ENCODE measurements around the gene TIMM13. TPM values are rescaled to one million over a fixed set of nuclear protein-coding genes. Genes with fewer than 3 reads are reported as not detected.

TIMM13 gene
- total RNA-seq, 2 experiments from 2014 or later, result 113 to 121 TPM

DNA sequence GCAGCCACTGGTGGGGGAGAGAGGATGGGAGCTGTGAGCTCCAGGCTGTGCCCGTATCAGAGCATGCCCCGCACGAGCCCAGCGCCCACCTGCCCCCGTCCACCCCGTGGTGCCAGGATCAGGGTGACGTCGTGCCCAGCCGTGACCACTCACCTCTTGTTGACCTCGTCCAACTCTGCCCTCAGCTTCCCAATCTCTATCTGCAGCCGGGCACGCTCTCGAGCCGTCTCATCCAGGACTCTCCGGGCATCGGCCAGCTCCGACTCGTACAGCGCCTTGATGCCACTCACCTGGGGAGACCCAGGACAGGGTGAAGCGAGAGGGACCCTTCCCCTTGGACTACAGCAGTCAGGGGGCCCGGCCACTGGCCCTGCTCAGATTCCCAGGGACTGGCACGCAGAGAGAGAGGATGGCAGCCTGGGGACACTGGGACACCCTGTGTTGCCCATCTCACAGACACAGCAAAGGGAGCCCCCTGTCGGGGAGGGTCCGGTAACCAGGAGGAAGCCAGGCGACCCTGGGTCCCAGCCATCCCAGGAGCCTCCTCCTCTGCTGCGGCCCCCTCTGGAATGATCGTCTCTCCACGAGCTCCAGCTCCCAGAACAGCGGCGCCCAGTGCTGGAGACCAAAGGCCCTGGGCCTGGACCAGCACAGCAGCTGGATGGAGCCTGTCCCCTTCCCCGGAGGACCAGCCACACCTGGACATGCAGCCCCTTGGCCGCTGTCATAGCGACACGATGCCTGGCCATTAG is 17.0 kb upstream of the TIMM13 start:
- H3K9me3 Mint-ChIP-seq, result no peaks in the 10 kb centered on the region
- intact Hi-C loops (cut with micrococcal nuclease), result no loop called here
- no peak for ATAC-seq

DNA sequence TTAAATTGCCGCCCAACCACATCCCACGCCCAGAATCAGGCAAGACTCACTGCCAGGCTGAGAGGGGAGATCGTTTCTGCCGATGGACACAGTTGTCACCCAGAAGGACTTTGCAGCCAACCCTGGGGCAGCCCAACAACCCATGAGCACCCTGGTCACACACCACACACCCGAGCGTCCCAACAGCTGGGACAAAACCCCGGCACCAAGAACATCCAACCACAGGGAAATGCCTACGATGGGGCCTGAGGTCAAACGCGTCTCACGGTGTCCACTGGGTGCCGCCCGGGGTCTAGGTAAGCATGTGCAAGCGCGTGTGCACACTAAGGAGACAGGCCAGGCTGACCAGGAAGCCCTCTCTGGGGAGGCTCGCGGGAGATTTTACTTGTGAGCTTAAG is 16.4 kb upstream of the TIMM13 start:
- POLR2A ChIA-PET, result interaction anchor here (1.2 to 1.7 kb wide), 4 partner anchors 10 to 16 kb away, joined by 3 to 6 read pairs (median 4); partner anchors contain the start of gene TIMM13
- TF ChIP-seq CTCF (IDR thresholded peaks at IDR 0.05), result no peak
- H3K27ac Mint-ChIP-seq, result no peak overlapping the region
- peaks cover 23% of the 10 kb centered on the region for H3K36me3 Mint-ChIP-seq (ENCODE audit: low read depth)
- no peaks in the 10 kb centered on the region for H3K9me3 Mint-ChIP-seq
- CTCF ChIA-PET, result no interaction called here
- H3K4me3 Mint-ChIP-seq, result no peak overlapping the region
- DNase-seq (no peak), ATAC-seq (no peak)
- peaks cover 19% of the 10 kb centered on the region for H3K4me1 Mint-ChIP-seq (ENCODE audit: low read depth)
- H3K27me3 Mint-ChIP-seq, result no peaks in the 10 kb centered on the region
- intact Hi-C loops (cut with micrococcal nuclease), result no loop called here

More for the DNA sequence above, 17.0 kb upstream of the TIMM13 start:
- Mint-ChIP-seq H3K27me3 (no peaks in the 10 kb centered on the region), H3K27ac (no peak overlapping the region), H3K4me3 (no peak overlapping the region), H3K36me3 (ENCODE audit: low read depth) (peaks cover 23% of the 10 kb centered on the region), H3K4me1 (ENCODE audit: low read depth) (peaks cover 19% of the 10 kb centered on the region)
- CTCF ChIA-PET, result interaction anchor here (0.9 kb wide), 1 partner anchor 193 kb away, joined by 3 read pairs; no protein-coding TSS in a partner anchor
- DNase-seq, result no peak
- POLR2A ChIA-PET, result interaction anchor here (1.2 to 1.7 kb wide), 3 partner anchors 9 to 13 kb away, joined by 3 to 4 read pairs (median 3); no protein-coding TSS in a partner anchor
- no peak for TF ChIP-seq CTCF (IDR thresholded peaks at IDR 0.05)

GRCh38 chr19:2443116-2443784 is 15.9 kb upstream of the TIMM13 start:
- DNase-seq (no peak), ATAC-seq (no peak)
- ChIA-PET POLR2A (interaction anchor here (1.0 to 1.7 kb wide), 4 partner anchors 13 to 15 kb away, joined by 3 to 6 read pairs (median 3); partner anchors contain the start of gene TIMM13), CTCF (no interaction called here)
- TF ChIP-seq CTCF (IDR thresholded peaks at IDR 0.05), result no peak
- intact Hi-C loops (cut with micrococcal nuclease), result no loop called here
- no peak overlapping the region for H3K4me3 Mint-ChIP-seq
- peaks cover 17% of the 10 kb centered on the region for H3K4me1 Mint-ChIP-seq (ENCODE audit: low read depth)
- no peaks in the 10 kb centered on the region for H3K9me3 Mint-ChIP-seq
- no peaks in the 10 kb centered on the region for H3K27me3 Mint-ChIP-seq
- H3K36me3 Mint-ChIP-seq (ENCODE audit: low read depth), result peaks cover 22% of the 10 kb centered on the region
- no peak overlapping the region for H3K27ac Mint-ChIP-seq

GRCh38 chr19:2441096-2441752 is 13.8 kb upstream of the TIMM13 start:
- DNase-seq, result no peak
- no peak for ATAC-seq
- ChIA-PET CTCF (no interaction called here), POLR2A (interaction anchor here (0.5 to 4.6 kb wide), 3 partner anchors 9 to 540 kb away, joined by 3 to 31 read pairs (median 3); partner anchors contain the start of gene TIMM13)
- Mint-ChIP-seq H3K4me3 (no peak overlapping the region), H3K27ac (no peak overlapping the region), H3K27me3 (no peaks in the 10 kb centered on the region), H3K36me3 (ENCODE audit: low read depth) (peaks cover 19% of the 10 kb centered on the region), H3K9me3 (no peaks in the 10 kb centered on the region), H3K4me1 (ENCODE audit: low read depth) (peaks cover under 1% of the 10 kb centered on the region)
- TF ChIP-seq CTCF (IDR thresholded peaks at IDR 0.05), result no peak
- intact Hi-C loops (cut with micrococcal nuclease), result no loop called here

All from activated CD8-positive, alpha-beta T cell treated with anti-CD3 and anti-CD28 coated beads for 36 hours (primary cell).